A172 (cell line): ENCODE measurements around the gene NT5C3A. TPM values are rescaled to one million over a fixed set of nuclear protein-coding genes. Genes with fewer than 3 reads are reported as not detected.

Experiments used
- DNase-seq: peaks from one replicate; pipeline ENCODE4 v3.0.0-alpha.2; 2015; ENCODE audit warnings: low spot score
- total RNA-seq: library from RNA; depleted of rRNA; stranded (reverse); fragments of >200 nt; shearing (Covaris generic); gene quantifications from 2 replicates; pipeline ENCODE4 v1.2.3, GENCODE V29; 2014

Gene NT5C3A
- total RNA-seq, 1 experiment from 2014 or later: 49.0 TPM

DNA sequence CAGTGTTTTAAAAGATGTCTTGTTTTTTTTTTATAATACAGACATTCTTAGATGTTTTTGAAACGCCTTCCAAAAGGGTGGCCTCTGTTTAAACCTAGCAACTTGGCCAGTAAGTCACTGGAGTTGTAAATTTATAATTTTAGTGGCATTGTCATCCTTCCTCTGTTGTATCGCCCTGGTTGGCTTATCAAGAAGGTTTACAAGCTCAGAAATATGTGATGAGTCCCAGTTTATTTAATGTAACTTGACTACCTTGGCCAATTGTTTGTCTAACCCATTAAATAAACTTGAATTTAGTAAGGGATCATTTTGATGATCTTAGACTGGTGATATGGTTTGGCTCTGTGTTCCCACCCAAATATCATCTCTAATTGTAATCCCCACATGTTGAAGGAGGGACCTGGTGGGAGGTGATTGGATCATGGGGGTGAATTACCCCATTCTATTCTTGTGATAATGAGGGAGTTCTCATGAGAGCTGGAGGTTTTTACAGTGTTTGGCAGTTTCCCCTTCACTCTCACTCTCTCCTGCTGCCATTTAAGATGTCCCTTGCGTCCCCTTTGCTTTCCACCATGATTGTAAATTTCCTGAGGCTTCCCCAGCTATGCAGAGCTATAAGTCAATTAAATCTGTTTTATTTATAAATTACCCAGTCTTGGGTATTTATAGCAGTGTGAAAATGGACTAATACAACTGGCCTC lies 13.4 kb upstream of the NT5C3A start:
- DNase-seq: no peak

DNA sequence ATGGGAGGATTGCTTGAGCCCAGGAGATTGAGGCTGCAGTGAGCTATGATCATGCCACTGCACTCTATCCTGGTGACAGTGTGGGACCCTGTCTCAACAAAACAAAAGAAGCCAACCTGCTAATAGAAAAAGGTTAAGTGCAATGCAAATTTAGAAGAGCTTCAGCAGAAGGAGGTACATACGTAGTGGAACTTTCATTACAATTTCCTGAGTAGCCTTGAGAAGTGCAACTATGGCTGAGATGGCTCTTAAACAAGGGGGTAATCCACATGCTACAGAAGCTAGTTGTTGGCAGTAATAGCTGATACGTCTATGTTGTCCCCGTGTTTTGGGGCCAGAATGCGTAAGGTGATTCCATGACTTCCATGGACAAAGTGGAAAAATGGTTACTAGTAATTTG lies 10.7 kb upstream of the NT5C3A start:
- no peak for DNase-seq

DNA sequence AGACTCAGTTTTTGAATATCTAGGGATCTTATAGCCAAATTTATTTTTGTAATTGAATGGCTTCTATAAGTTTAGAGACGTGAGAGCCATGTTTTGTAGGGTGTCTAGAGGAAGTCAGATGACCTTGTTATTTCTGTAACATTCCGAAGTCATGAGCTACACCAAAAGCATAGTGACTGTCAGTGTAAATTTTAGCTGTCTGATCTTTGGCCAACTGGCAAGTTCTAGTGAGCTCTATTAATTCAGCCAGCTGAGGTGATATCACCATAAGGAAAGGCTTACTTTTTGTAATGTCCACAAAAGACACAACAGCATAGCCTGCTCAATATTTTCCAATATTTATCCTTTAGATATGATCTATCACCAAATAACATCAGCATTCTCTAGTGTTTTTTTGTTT lies 9.9 kb upstream of the NT5C3A start:
- peak; percentile 95 for DNase-seq

DNA sequence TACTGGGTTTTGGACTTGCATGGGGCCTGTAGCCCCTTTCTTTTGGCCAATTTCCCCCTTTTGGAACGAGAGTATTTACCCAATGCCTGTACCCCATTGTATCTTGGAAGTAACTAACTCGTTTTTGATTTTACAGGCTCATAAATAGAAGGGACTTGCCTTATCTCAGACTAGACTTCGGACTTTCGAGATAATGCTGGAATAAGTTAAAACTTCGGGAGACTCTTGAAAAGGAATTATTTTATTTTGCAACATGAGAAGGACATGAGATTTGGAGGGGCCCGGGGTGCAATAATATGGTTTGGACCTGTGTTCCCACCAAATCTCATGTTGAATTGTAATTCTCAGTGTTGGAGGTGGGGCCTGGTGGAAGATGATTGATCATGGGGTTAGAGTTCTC lies 8.3 kb upstream of the NT5C3A start:
- no peak for DNase-seq

- DNase-seq: no peak
Observed at GRCh38 chr7:33070277-33070676, 7.7 kb upstream of the NT5C3A start.

GRCh38 chr7:33067921-33068320 lies 5.3 kb upstream of the NT5C3A start:
- no peak for DNase-seq

- no peak for DNase-seq
Observed at GRCh38 chr7:33066771-33067170, 4.2 kb upstream of the NT5C3A start.

DNA sequence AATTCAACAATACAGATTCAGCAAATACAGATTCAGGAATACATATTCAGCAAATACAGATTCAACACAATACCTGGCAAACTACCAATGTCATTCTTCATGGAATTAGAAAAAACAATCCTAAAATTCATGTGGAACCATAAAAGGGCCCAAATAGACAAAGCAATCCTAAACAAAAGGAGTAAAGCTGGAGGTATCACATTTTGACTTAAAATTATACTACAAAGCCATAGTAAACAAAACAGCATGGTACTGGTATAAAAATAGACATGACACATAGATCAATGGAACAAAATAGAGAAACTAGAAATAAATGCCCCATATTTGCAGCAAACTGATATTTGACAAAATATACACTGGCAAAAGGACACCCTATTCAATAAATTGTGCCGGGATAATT lies 3.4 kb upstream of the NT5C3A start:
- no peak for DNase-seq

GRCh38 chr7:33062782-33063443 lies 337 bp upstream of the NT5C3A start:
- peak; percentile 94 for DNase-seq

- DNase-seq: no peak
Observed at GRCh38 chr7:33061282-33061937, 1.2 kb downstream of the NT5C3A start.

- DNase-seq: no peak
Observed at GRCh38 chr7:33059635-33060034, 2.9 kb downstream of the NT5C3A start.

- DNase-seq: no peak
Observed at GRCh38 chr7:33055158-33055557, 7.4 kb downstream of the NT5C3A start.

GRCh38 chr7:33054261-33054964 lies 8.2 kb downstream of the NT5C3A start:
- peak; percentile 55 for DNase-seq

DNA sequence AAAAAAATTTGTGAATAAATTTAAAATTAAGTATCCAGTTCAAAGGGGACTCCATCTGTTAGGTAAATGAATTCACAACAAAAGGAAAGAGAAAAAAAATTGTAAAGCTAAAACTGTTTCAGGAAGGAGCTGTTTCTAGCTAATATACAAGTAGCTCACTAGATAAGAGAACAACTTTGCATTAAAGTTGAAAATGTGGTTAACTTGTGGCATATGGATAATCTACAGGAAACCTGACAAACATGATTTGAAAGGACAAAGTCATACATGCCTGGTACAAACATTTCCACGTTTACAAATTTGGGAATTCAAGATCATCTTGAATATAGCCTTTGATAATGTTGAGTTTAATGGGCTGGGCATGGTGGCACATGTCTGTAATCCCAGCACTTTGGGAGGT lies 8.9 kb downstream of the NT5C3A start:
- DNase-seq: no peak

- DNase-seq: peak; percentile 55
Observed at GRCh38 chr7:33050535-33051318, 11.8 kb downstream of the NT5C3A start.

- DNase-seq: no peak
Observed at GRCh38 chr7:33048704-33049103, 13.9 kb downstream of the NT5C3A start.

DNA sequence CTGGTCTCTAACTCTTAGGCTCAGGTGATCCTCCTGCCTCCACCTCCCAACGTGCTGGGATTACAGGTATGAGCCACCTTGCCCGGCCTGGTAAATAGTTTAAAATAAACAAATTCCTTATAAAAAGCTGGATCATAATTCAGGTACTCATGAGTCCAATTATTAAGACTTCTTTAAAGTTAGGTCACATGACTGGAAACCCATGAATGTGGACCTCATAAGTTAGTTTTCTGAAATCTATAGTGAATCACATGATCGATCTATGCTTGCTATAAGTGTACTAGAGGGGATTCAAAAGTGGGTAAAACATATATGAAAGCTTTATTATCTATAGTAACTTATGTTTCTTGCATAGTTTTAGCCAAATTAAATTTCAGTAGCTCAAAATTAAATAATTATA lies 14.3 kb downstream of the NT5C3A start:
- DNase-seq: no peak

GRCh38 chr7:33044986-33045385 lies 17.6 kb downstream of the NT5C3A start:
- no peak for DNase-seq

- DNase-seq: no peak
Observed at GRCh38 chr7:33044401-33044718, 18.2 kb downstream of the NT5C3A start.

DNA sequence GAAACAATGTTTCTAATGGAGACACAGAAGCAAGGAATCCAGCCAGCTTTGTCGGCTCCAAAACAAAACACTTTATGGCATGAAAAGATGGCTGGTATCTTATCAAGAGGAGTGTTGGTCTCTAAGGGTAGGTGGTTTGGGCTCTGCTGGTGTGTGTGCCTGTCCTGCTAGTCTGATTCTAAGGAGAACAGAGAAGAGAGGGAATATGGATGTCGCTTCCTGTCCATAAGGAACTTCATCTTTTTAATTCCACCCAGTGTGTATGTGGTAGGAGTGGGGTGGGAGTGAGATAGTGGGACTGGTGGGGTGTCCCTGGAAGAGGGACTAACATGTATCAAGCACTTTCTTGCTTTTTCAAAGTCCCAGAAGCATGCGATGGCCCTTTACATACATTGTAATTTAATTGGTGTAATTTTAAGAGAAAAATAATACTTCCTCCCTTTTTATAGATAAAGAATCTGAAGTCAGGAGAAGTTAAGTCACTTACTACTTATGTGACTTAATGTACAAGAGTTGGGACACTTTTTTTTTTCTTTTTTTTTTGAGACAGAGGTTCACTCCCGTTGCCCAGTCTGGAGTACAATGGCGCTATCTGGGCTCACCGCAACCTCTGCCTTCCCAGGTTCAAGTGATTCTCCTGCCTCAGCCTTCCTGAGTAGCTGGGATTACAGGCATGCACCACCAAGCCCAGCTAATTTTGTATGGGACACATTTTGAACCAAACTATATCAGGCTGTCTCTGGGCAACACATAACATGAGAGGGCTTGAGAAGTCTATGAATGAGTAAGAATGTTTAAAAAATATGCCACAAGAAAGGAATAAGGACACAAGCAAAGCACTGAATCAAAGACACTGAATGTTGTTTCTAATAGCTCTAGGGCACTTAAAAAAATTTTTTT lies 18.8 kb downstream of the NT5C3A start:
- DNase-seq: no peak
